ENCODE measurements around the gene PTPRH. TPM values are rescaled to one million over a fixed set of nuclear protein-coding genes. Genes with fewer than 3 reads are reported as not detected.
A peak's percentile ranks its signal among the peaks of the same experiment; 100 is the strongest.

Gene PTPRH
- total and polyA plus RNA-seq, 9 of the 15 experiments (the other 6 are each of a cell fraction or from before 2014, with no cell fraction given), result 0.87 to 34.3 (median 22.7) TPM

DNA sequence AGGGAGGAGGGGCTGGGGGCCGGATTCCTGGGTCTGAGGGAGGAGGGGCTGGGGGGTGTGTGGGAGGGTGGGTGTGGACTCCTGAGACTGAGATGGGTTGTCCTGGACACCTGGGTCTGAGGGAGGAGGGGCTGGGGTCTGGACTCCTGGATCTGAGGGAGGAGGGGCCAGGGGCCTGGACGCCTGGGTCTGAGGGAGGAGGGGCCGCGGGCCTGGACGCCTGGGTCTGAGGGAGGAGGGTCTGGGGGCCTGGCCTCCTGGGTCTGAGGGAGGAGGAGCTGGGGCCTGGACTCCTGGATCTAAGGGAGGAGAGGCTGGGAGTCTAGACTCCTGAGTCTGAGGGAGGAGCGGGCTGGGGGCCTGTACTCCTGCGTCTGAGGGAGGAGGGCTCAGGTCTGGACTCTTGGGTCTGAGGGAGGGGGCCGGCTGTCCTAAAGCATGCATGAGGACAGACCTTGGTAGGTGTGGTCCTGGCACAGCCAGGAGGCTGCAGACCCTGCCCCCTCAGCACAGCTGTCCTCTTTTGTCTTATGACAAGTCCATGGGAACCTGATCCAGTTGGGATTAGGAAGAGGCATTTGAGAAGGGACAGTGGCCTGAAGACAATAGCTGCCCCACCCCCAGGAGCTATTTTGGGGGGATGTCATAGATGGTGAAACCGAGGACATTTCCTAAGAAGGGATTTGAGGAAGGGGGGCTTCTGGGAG, 61.6 kb downstream of the PTPRH start:
- Histone ChIP-seq H3K9ac (ENCODE audit: insufficient read depth in 1 of 2, low read depth in 2 of 2, low read length in 2 of 2) (peak overlapping the region in 1 of 2 experiments; percentile 32; a peak in 1 of 4 replicates), H3K79me2 (ENCODE audit: control insufficient read depth, insufficient read depth, low read length) (peaks cover 16% of the 10 kb centered on the region), H3K4me3 (peak overlapping the region; percentile 88), H4K20me1 (replicated peaks; ENCODE audit: control insufficient read depth, insufficient read depth, low read length) (no peaks in the 10 kb centered on the region), H3K27me3 (ENCODE audit: control insufficient read depth in 2 of 2, insufficient read depth in 2 of 2, low read length in 2 of 2) (no peaks in the 10 kb centered on the region), H2AFZ (ENCODE audit: low read depth, low read length) (no peak overlapping the region), H3K4me2 (ENCODE audit: insufficient read depth, low read length) (no peak overlapping the region), H3K36me3 (ENCODE audit: control insufficient read depth, insufficient read depth, low read length) (peaks cover 23% of the 10 kb centered on the region; the same call in 2 of the 3 replicates), H3K9me1 (ENCODE audit: control insufficient read depth, insufficient read depth, low read length) (no peaks in the 10 kb centered on the region), H3K9me3 (replicated peaks; ENCODE audit: control insufficient read depth, insufficient read depth, low read depth, low read length) (no peaks in the 10 kb centered on the region; the same call in 1 of the 2 replicates), H3K4me1 (replicated peaks in 1 of 2; ENCODE audit: control insufficient read depth in 2 of 2, insufficient read depth in 2 of 2, low read length in 2 of 2) (peaks cover 21 to 50% of the 10 kb centered on the region in 2 experiments), H3K27ac (ENCODE audit: extremely low read depth, low read depth, low read length) (no peak overlapping the region)
- no TSS peak for BruUV-seq (replicated peaks)
- 50% methylated on average over 1 of the region's 9 CpGs for WGBS (ENCODE audit: insufficient coverage, low coverage, missing lambda C conversion rate)
- TF ChIP-seq TGIF2 (CRISPR knock-in tag; IDR thresholded peaks at IDR 0.05) (no peak), FOXO4 (CRISPR knock-in tag; IDR thresholded peaks at IDR 0.05) (no peak), ZNF583 (CRISPR knock-in tag; IDR thresholded peaks at IDR 0.05) (no peak), ZFP36 (IDR thresholded peaks at IDR 0.05; ENCODE audit: low read depth, low read length, partially characterized antibody) (peak; percentile 13)
- intact Hi-C loops (cut with micrococcal nuclease) (loop anchor here (10.0 kb wide), 1 partner anchor 487 kb away; no protein-coding TSS in a partner anchor), in situ Hi-C loops (cut with MboI) (loop anchor here (25.0 kb wide), 1 partner anchor 490 kb away; the partner anchor contains the start of genes CCDC106, ZNF580 and ZNF581)
- ChIA-PET POLR2A (interaction anchor here (2.1 kb wide), 1 partner anchor 12 kb away, joined by 13 read pairs; no protein-coding TSS in a partner anchor), CTCF (ENCODE audit: low intra/inter-chr PET ratio) (no interaction called here)
- DNase-seq (ENCODE audit: extremely low read depth in 1 of 4, low spot score in 3 of 4) (peak in 3 of 4 experiments; percentile 37 to 50 (median 43)), FAIRE-seq (no peak), ATAC-seq (no peak)

Data from K562 (cell line).